A673 (cell line): ENCODE measurements around the gene MRPL52. TPM values are rescaled to one million over a fixed set of nuclear protein-coding genes. Genes with fewer than 3 reads are reported as not detected.

Experiments used
- BruUV-seq: library from RNA; stranded (reverse); fragments of 400-500 nt; replicated peaks from 2 replicates; lab custom pipeline; 2021; lab: Mats Ljungman, UMichigan
- CTCF ChIA-PET: fragments of 300-600 bp; sonication (Branson Sonifier 250); formaldehyde crosslinking; loops from one replicate; lab custom pipeline; 2022; ENCODE audit warnings: antibody characterized with exemption; lab: Charles Lee
- POLR2A ChIA-PET: fragments of 300-600 bp; sonication (Branson Sonifier 250); formaldehyde crosslinking; loops from one replicate; lab custom pipeline; 2022; ENCODE audit warnings: antibody characterized with exemption; ENCODE audit not compliant: low non-redundant PET; lab: Charles Lee
- DNase-seq: peaks from one replicate; pipeline ENCODE4 v3.0.0-alpha.2; 2015; ENCODE audit warnings: low spot score
- H3K27ac ChIP-seq: fragments of 200-600 bp; sonication (generic); 2 replicates; pipeline ENCODE4 v1.5.1; 2016; ENCODE audit warnings: mixed run types, low read depth, mild to moderate bottlenecking, mixed read lengths, antibody characterized with exemption, low read length; ENCODE audit not compliant: poor library complexity, severe bottlenecking
- H3K27me3 ChIP-seq: fragments of 200-600 bp; sonication (generic); replicated peaks from 2 replicates; pipeline ENCODE4 v1.6.1; 2017; ENCODE audit warnings: mixed run types, low read depth, mild to moderate bottlenecking, mixed read lengths, antibody characterized with exemption, low read length; ENCODE audit not compliant: insufficient read depth, poor library complexity
- H3K36me3 ChIP-seq: fragments of 200-600 bp; sonication (generic); 2 replicates; pipeline ENCODE4 v1.6.1; 2016; ENCODE audit warnings: mixed run types, mild to moderate bottlenecking, mixed read lengths, antibody characterized with exemption, low read length; ENCODE audit not compliant: insufficient read depth, poor library complexity, severe bottlenecking
- H3K4me1 ChIP-seq: fragments of 200-600 bp; sonication (generic); 2 replicates; pipeline ENCODE4 v1.6.1; 2017; ENCODE audit warnings: mixed run types, mild to moderate bottlenecking, mixed read lengths, antibody characterized with exemption, low read length; ENCODE audit not compliant: insufficient read depth, poor library complexity, severe bottlenecking
- H3K4me3 ChIP-seq: fragments of 200-600 bp; sonication (generic); 2 replicates; pipeline ENCODE4 v1.5.1; 2016; ENCODE audit warnings: low read depth, mixed run types, mild to moderate bottlenecking, mixed read lengths, low read length; ENCODE audit not compliant: poor library complexity, severe bottlenecking
- H3K9me3 ChIP-seq: fragments of 200-600 bp; sonication (generic); 2 replicates; pipeline ENCODE4 v1.6.1; 2016; ENCODE audit warnings: mixed run types, low read depth, mild to moderate bottlenecking, mixed read lengths, antibody characterized with exemption, low read length; ENCODE audit not compliant: poor library complexity, severe bottlenecking
- CTCF ChIP-seq: fragments of 300-800, 200-600 bp; sonication (generic); conservative IDR thresholded peaks from 2 replicates; pipeline ENCODE4 v1.5.1; 2017; ENCODE audit warnings: low read depth, mild to moderate bottlenecking, antibody characterized with exemption, low read length, moderate library complexity, mixed read lengths
- EZH2 ChIP-seq: fragments of 200-600 bp; sonication (generic); IDR thresholded peaks from 2 replicates; pipeline ENCODE4 v1.6.1; 2017; ENCODE audit warnings: borderline replicate concordance, low read depth, mild to moderate bottlenecking, mixed read lengths, antibody characterized with exemption, low read length; ENCODE audit not compliant: poor library complexity, severe bottlenecking
- intact Hi-C: fragments of 100-400 bp; cut with micrococcal nuclease; formaldehyde crosslinking; loops from one replicate; pipeline ENCODE4 v1.10.0; 2022; ENCODE audit not compliant: unreplicated experiment
- total RNA-seq: library from RNA; stranded (reverse); gene quantifications from 2 replicates; pipeline ENCODE4 v1.2.3, GENCODE V29; 2021

The MRPL52 gene
- total RNA-seq, 1 experiment from 2014 or later = 187 TPM

- BruUV-seq = no TSS peak
- H3K27me3 ChIP-seq = no peaks in the 10 kb centered on the region
- no peak for TF ChIP-seq EZH2
- H3K36me3 ChIP-seq = peaks cover 54% of the 10 kb centered on the region
- intact Hi-C loops = no loop called here
- DNase-seq = no peak
- POLR2A ChIA-PET = no interaction called here
- CTCF ChIA-PET = no interaction called here
- peaks cover 13% of the 10 kb centered on the region for H3K4me1 ChIP-seq
- no peak overlapping the region for H3K27ac ChIP-seq
- H3K4me3 ChIP-seq = no peak overlapping the region
- H3K9me3 ChIP-seq = no peaks in the 10 kb centered on the region
Measured at GRCh38 chr14:22842211-22843122, 12.8 kb downstream of the MRPL52 start.

GRCh38 chr14:22843123-22843925, 13.6 kb downstream of the MRPL52 start:
- ChIA-PET CTCF (no interaction called here), POLR2A (no interaction called here)
- intact Hi-C loops = no loop called here
- no peaks in the 10 kb centered on the region for H3K27me3 ChIP-seq
- H3K4me3 ChIP-seq = no peak overlapping the region
- no peak overlapping the region for H3K27ac ChIP-seq
- peaks cover 16% of the 10 kb centered on the region for H3K4me1 ChIP-seq
- H3K9me3 ChIP-seq = no peaks in the 10 kb centered on the region
- TF ChIP-seq CTCF (no peak), EZH2 (no peak)
- peaks cover 54% of the 10 kb centered on the region for H3K36me3 ChIP-seq
- DNase-seq = no peak
- no TSS peak for BruUV-seq

- Histone ChIP-seq H3K27ac (no peak overlapping the region), H3K9me3 (no peaks in the 10 kb centered on the region), H3K4me1 (peaks cover 20% of the 10 kb centered on the region), H3K27me3 (no peaks in the 10 kb centered on the region), H3K4me3 (no peak overlapping the region), H3K36me3 (peaks cover 54% of the 10 kb centered on the region)
- CTCF ChIA-PET = no interaction called here
- TF ChIP-seq CTCF (no peak), EZH2 (no peak)
- POLR2A ChIA-PET = no interaction called here
- no TSS peak for BruUV-seq
- DNase-seq = no peak
- intact Hi-C loops = no loop called here
Measured at GRCh38 chr14:22844221-22845102, 14.8 kb downstream of the MRPL52 start.
